HCT116 (cell line): ENCODE measurements around the gene PLEKHN1. TPM values are rescaled to one million over a fixed set of nuclear protein-coding genes. Genes with fewer than 3 reads are reported as not detected.

Source experiments
- ATAC-seq: fragments of 200-7000 bp; cut with Tn5 transposase; 2 replicates; pipeline ENCODE4 v1.9.1; 2020; ENCODE audit warnings: mild to moderate bottlenecking, moderate library complexity
- BruUV-seq: library from RNA; stranded (reverse); fragments of 400-500 nt; replicated peaks from 2 replicates; lab custom pipeline; 2021; lab: Mats Ljungman, UMichigan
- CTCF ChIA-PET: fragments of 300-600 bp; sonication (Branson Sonifier 250); formaldehyde crosslinking; loops from one replicate; lab custom pipeline; 2021; ENCODE audit warnings: antibody characterized with exemption; lab: Charles Lee
- POLR2A ChIA-PET: fragments of 300-600, 350-600 bp; sonication (Branson Sonifier 250); formaldehyde crosslinking; loops from one replicate; lab custom pipeline; 2021; ENCODE audit warnings: antibody characterized with exemption; lab: Charles Lee
- RAD21 ChIA-PET, 2 experiments: fragments of 300-600 bp; sonication (Branson Sonifier 250); formaldehyde crosslinking; loops; one replicate each; lab custom pipeline; 2023; ENCODE audit warnings: low total read pairs in 2 of 2; ENCODE audit not compliant: uncharacterized antibody in 2 of 2, unreplicated experiment in 2 of 2, low non-redundant PET in 1 of 2; lab: Charles Lee
- DNase-seq: peaks from one replicate; pipeline ENCODE4 v3.0.0-alpha.2; 2010; ENCODE audit warnings: low read depth, low spot score
- H2AFZ ChIP-seq: fragments of 200-600 bp; shearing (Covaris generic), sonication (generic); 2 replicates; pipeline ENCODE4 v1.6.1; 2017; ENCODE audit warnings: low read depth, mixed run types, mixed read lengths, antibody characterized with exemption, low read length; ENCODE audit not compliant: poor library complexity, severe bottlenecking
- H3K27ac ChIP-seq: 2 replicates; pipeline ENCODE4 v1.5.1; 2012; ENCODE audit warnings: low read depth, low read length
- H3K27me3 ChIP-seq: fragments of 200-600 bp; sonication (generic); 2 replicates; pipeline ENCODE4 v1.6.1; 2016; ENCODE audit warnings: mixed run types, low read length, mixed read lengths; ENCODE audit not compliant: insufficient read depth
- H3K36me3 ChIP-seq, 2 experiments: fragments of 200-500 bp in 1 of 2; fragments of 200-600 bp in 1 of 2; sonication (Bioruptor generic) in 1 of 2; sonication (generic) in 1 of 2; 2 replicates each; pipeline versions ENCODE4 v1.5.1 to v1.6.1; 2014 to 2016; ENCODE audit warnings: low read length in 2 of 2, inconsistent platforms in 1 of 2, mixed read lengths in 1 of 2, mixed run types in 1 of 2; ENCODE audit not compliant: insufficient read depth in 2 of 2, control insufficient read depth in 1 of 2
- H3K4me1 ChIP-seq, 2 experiments: fragments of 200-600 bp in 1 of 2; sonication (generic) in 1 of 2; 2 replicates each; pipeline versions ENCODE4 v1.5.1 to v1.6.1; 2012 to 2017; ENCODE audit warnings: low read length in 2 of 2, inconsistent platforms in 1 of 2, mild to moderate bottlenecking in 1 of 2, mixed read lengths in 1 of 2, mixed run types in 1 of 2, moderate library complexity in 1 of 2; ENCODE audit not compliant: insufficient read depth in 2 of 2, control insufficient read depth in 1 of 2
- H3K4me2 ChIP-seq: fragments of 200-600 bp; sonication (generic); 2 replicates; pipeline ENCODE4 v1.6.1; 2017; ENCODE audit warnings: mixed run types, low read length, mixed read lengths
- H3K4me3 ChIP-seq, 2 experiments: fragments of 200-600 bp in 1 of 2; sonication (generic) in 1 of 2; replicated peaks in 1 of 2; 2 replicates each; pipeline ENCODE4 v1.5.1; 2011 to 2016; ENCODE audit warnings: low read length in 2 of 2, control low read depth in 1 of 2, low read depth in 1 of 2, mild to moderate bottlenecking in 1 of 2, mixed read lengths in 1 of 2, mixed run types in 1 of 2
- H3K79me2 ChIP-seq: fragments of 200-600 bp; sonication (generic); 2 replicates; pipeline ENCODE4 v1.6.1; 2017; ENCODE audit warnings: mild to moderate bottlenecking, mixed run types, low read length, moderate library complexity, mixed read lengths; ENCODE audit not compliant: insufficient read depth
- H3K9ac ChIP-seq: fragments of 200-600 bp; sonication (generic); 2 replicates; pipeline ENCODE4 v1.6.1; 2016; ENCODE audit warnings: low read length, mixed read lengths
- H3K9me2 ChIP-seq: fragments of 200-600 bp; sonication (generic), shearing (Covaris generic); 2 replicates; pipeline ENCODE4 v1.6.1; 2017; ENCODE audit warnings: mixed run types, mild to moderate bottlenecking, moderate library complexity; ENCODE audit not compliant: insufficient read depth
- H3K9me3 ChIP-seq, 2 experiments: fragments of 200-500 bp in 1 of 2; fragments of 200-600 bp in 1 of 2; sonication (Bioruptor generic) in 1 of 2; sonication (generic) in 1 of 2; 2 replicates each; pipeline ENCODE4 v1.6.1; 2014 to 2017; ENCODE audit warnings: low read length in 2 of 2, mixed read lengths in 2 of 2, inconsistent platforms in 1 of 2, low read depth in 1 of 2, mild to moderate bottlenecking in 1 of 2, mixed run types in 1 of 2, moderate library complexity in 1 of 2; ENCODE audit not compliant: control insufficient read depth in 1 of 2, insufficient read depth in 1 of 2
- H4K20me1 ChIP-seq: fragments of 200-600 bp; sonication (generic), shearing (Covaris generic); 2 replicates; pipeline ENCODE4 v1.6.1; 2017; ENCODE audit warnings: mixed run types, mild to moderate bottlenecking, moderate library complexity; ENCODE audit not compliant: insufficient read depth
- CTCF ChIP-seq, 3 experiments: fragments of 200-600 bp in 1 of 3; sonication (generic) in 1 of 3; IDR thresholded peaks in 2 of 3; conservative IDR thresholded peaks in 1 of 3; 2 replicates each; pipeline ENCODE4 v1.5.1; 2012 to 2017; ENCODE audit warnings: low read depth in 2 of 3, low read length in 2 of 3, antibody characterized with exemption in 1 of 3, borderline replicate concordance in 1 of 3, control low read depth in 1 of 3, mild to moderate bottlenecking in 1 of 3, mixed read lengths in 1 of 3, mixed run types in 1 of 3, moderate library complexity in 1 of 3; ENCODE audit not compliant: insufficient read depth in 1 of 3
- FOSL1 ChIP-seq: IDR thresholded peaks from 2 replicates; pipeline ENCODE4 v1.6.1; 2012; ENCODE audit warnings: low read depth
- REST ChIP-seq: IDR thresholded peaks from 2 replicates; pipeline ENCODE4 v1.6.1; 2012; ENCODE audit warnings: low read depth
- TCF7L2 ChIP-seq: IDR thresholded peaks from 2 replicates; pipeline ENCODE4 v1.7.0; 2011; ENCODE audit warnings: borderline replicate concordance, inconsistent platforms; ENCODE audit not compliant: insufficient read depth, insufficient read length; ENCODE audit errors: extremely low read depth
- intact Hi-C: fragments of 100-400 bp; cut with micrococcal nuclease; formaldehyde crosslinking; loops from 2 replicates; pipeline ENCODE4 v1.10.0; 2022
- total RNA-seq: library from RNA; stranded (reverse); gene quantifications from one replicate; pipeline ENCODE4 v1.2.1, GENCODE V29; 2021; ENCODE audit not compliant: unreplicated experiment

Gene PLEKHN1
- total RNA-seq, 1 experiment from 2014 or later: 11.6 TPM

GRCh38 chr1:918843-919242, 47.4 kb upstream of the PLEKHN1 start:
- H3K9me3 ChIP-seq: no peaks in the 10 kb centered on the region
- CTCF ChIA-PET: interaction anchor here (0.6 kb wide), 1 partner anchor 14 kb away, joined by 4 read pairs; no protein-coding TSS in a partner anchor
- no peak overlapping the region for H3K4me3 ChIP-seq
- H3K9me2 ChIP-seq: no peaks in the 10 kb centered on the region
- ATAC-seq: no peak
- no peak overlapping the region for H2AFZ ChIP-seq
- BruUV-seq: no TSS peak
- H3K36me3 ChIP-seq: no peaks in the 10 kb centered on the region
- H4K20me1 ChIP-seq: no peaks in the 10 kb centered on the region
- no peak overlapping the region for H3K4me2 ChIP-seq
- DNase-seq: no peak
- H3K27ac ChIP-seq: no peak overlapping the region
- RAD21 ChIA-PET: interaction anchor here in 1 of 2 experiments (0.6 kb wide), 1 partner anchor 24 kb away, joined by 6 read pairs; no protein-coding TSS in a partner anchor
- H3K4me1 ChIP-seq: peaks cover 31% of the 10 kb centered on the region in 2 experiments
- peaks cover 39% of the 10 kb centered on the region; the same call in 1 of the 2 replicates for H3K27me3 ChIP-seq
- no peaks in the 10 kb centered on the region for H3K79me2 ChIP-seq
- TF ChIP-seq TCF7L2 (no peak), REST (no peak)
- intact Hi-C loops: no loop called here
- no peak overlapping the region for H3K9ac ChIP-seq
- POLR2A ChIA-PET: no interaction called here

GRCh38 chr1:919271-919872, 46.9 kb upstream of the PLEKHN1 start:
- no peak for DNase-seq
- Histone ChIP-seq H3K9me2 (no peaks in the 10 kb centered on the region), H2AFZ (no peak overlapping the region), H3K79me2 (no peaks in the 10 kb centered on the region), H4K20me1 (no peaks in the 10 kb centered on the region), H3K4me1 (peaks cover 31% of the 10 kb centered on the region in 2 experiments), H3K4me3 (no peak overlapping the region), H3K9ac (no peak overlapping the region), H3K27me3 (peaks cover 37% of the 10 kb centered on the region; the same call in 1 of the 2 replicates), H3K4me2 (no peak overlapping the region), H3K9me3 (no peaks in the 10 kb centered on the region), H3K27ac (no peak overlapping the region), H3K36me3 (no peaks in the 10 kb centered on the region)
- TF ChIP-seq FOSL1: no peak
- TF ChIP-seq CTCF (IDR thresholded peaks at IDR 0.05 in 2 of 3, conservative IDR thresholded peaks at IDR 0.05 in 1 of 3; ENCODE audit: borderline replicate concordance in 1 of 3, insufficient read depth in 1 of 3, low read depth in 2 of 3, low read length in 2 of 3): 0 out of 6 replicates have a peak, but pooled peaks of 1 of the 3 experiments have one; percentile 5
- RAD21 ChIA-PET: interaction anchor here in 1 of 2 experiments (0.6 kb wide), 1 partner anchor 23 kb away, joined by 6 read pairs; no protein-coding TSS in a partner anchor
- no peak for ATAC-seq
- CTCF ChIA-PET: interaction anchor here (0.6 kb wide), 1 partner anchor 15 kb away, joined by 4 read pairs; no protein-coding TSS in a partner anchor
- POLR2A ChIA-PET: no interaction called here
- intact Hi-C loops: no loop called here
- BruUV-seq: no TSS peak
